GM12891 (cell line): Measurements from ENCODE around the gene ITSN1.

Experiments
- POLR2A ChIP-seq: IDR thresholded peaks from 2 replicates; pipeline ENCODE4 v1.6.1; 2011; ENCODE audit warnings: low read depth, low read length, control low read depth
- TAF1 ChIP-seq: IDR thresholded peaks from 2 replicates; pipeline ENCODE4 v1.6.1; 2011; ENCODE audit warnings: low read depth, low read length, control low read depth

DNA sequence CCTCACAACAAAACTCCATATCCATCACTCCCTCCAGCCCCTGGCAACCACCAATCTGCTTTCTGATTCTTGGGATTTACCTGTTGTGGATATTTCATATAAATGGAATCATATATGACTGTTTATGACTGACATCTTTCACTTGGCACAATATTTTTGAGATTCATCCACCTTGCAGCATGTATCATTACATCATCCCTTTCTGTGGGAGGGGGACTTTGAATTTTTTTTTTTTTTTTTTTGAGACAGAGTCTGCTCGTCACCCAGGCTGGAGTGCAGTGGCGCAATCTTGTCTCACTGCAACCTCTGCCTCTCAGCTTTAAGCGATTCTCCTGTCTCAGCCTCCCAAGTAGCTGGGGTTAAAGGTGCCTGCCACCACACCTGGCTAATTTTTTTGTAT lies 128.2 kb downstream of the ITSN1 start:
- TF ChIP-seq POLR2A (no peak), TAF1 (no peak)
